HG03066 (cell line): Measurements from ENCODE around the gene IGSF8.
"Not testable (repeated sequence)": the region's sequence is repeated elsewhere in the genome, so short reads cannot be mapped to it uniquely, and the experiment has no call there.

Experiments used
- ATAC-seq: cut with Tn5 transposase; IDR thresholded peaks from one replicate; pipeline ENCODE4 v1.9.1; 2021; ENCODE audit warnings: low read depth; ENCODE audit not compliant: unreplicated experiment

The IGSF8 gene

DNA sequence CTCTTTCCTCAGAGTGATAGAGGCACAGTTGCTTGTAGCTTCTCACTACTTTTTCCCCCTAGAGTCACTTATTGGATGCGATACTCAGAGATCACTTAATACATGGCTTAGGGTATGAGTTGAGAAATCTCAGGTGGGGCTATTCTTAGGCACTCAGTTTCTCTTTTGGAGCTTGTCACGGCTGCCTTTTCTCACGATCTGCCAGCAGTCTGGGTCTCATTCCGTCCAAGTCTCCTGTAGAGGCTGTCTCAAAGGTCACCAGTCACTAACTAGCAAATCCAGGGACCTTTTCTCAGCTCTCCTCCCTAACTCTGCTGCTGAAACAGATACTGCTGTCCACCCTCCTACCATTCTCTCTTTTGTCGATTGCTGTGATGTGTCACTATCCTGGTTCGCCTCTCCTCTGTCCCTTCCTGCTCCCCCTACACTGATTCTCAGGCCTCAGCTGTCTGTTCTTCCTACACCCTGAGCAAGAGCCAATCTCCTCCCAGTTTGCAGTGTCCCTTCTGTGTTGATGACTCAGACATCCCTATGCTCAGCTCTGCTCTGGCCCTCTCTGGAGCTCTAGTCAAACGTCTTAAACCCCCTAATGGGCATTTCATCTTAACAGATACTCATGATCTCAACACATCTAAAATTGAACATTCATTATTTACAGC lies 29.6 kb upstream of the IGSF8 start:
- ATAC-seq = no peak

DNA sequence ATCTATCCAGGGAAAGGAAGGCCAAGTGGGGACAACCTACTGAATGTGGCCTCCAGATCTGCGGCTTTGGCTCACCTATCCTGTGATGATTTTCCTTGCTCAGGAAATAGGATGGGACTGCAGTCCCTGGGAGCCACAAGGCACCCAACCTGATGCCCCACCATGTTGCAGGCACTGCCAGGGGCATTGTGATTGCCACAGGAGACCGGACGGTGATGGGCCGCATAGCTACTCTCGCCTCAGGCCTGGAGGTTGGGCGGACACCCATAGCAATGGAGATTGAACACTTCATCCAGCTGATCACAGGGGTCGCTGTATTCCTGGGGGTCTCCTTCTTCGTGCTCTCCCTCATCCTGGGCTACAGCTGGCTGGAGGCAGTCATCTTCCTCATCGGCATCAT lies 29.0 kb upstream of the IGSF8 start:
- ATAC-seq = no peak

DNA sequence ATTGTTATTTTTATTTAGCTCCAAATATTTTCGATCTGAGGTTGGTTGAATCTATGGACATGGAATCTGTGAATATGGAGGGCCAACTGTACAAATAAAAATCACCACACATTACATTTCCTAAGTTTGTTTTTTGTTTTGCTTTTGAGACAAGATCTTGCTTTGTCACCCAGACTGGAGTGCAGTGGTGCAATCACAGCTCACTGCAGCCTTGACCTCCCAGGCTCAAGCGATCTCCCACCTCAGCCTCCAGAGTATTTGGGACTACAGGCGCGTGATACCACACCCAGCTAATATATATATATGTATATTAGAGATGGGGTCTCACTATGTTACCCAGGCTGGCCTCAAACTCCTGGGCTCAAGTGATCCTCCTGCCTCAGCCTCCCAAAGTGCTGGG lies 27.9 kb upstream of the IGSF8 start:
- not testable (repeated sequence) for ATAC-seq

DNA sequence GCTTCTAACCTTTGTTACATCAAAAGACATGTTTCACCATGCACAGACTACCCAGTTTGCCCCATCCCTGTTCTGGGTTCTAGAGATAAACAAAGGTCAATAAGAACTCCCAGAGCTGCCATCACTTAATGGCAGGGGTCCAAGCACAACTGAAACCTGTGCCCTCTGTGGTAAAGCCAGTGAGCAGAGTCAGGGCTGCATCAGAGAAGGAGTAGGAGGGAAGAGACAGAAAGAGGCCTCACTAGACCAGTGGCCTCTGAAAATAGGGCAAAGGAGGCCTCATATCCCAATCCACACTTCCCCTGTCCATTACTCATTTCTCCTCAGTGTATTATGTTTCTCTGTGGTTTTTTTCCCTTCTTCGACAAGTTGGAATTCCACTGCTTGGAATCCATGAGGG lies 27.3 kb upstream of the IGSF8 start:
- ATAC-seq = no peak

DNA sequence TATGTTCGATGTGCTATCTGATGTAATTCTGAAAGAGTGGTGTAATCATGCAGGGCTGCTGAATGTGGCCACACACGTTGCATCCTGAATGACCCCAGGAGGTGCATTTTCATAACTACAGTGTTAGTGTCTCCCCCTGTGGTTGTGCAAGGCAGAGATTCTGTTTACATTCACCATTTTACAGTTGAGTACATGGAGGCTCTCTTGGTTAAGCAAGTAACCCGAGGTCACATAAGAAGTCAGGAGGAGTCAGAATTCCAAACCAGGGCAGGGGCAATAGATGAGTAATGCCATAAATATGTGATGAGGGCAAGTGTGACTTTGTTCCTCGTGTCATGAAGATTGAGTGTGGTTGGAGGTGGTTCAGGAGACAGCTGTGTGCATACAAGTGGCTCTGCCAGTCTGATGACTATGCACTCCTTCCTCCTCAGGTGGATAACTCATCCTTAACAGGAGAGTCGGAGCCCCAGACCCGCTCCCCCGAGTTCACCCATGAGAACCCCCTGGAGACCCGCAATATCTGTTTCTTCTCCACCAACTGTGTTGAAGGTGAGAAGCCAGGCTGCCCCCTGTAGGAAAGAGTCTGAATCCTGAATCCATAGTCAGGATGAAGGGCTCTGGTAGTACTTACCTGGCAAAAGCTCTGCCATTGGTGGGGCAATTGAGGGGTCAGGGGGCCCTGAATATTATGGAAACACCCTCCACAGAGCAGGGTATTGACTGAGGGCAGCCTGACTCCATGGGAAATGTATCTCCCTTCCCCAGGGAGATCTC lies 26.5 kb upstream of the IGSF8 start:
- no peak for ATAC-seq

DNA sequence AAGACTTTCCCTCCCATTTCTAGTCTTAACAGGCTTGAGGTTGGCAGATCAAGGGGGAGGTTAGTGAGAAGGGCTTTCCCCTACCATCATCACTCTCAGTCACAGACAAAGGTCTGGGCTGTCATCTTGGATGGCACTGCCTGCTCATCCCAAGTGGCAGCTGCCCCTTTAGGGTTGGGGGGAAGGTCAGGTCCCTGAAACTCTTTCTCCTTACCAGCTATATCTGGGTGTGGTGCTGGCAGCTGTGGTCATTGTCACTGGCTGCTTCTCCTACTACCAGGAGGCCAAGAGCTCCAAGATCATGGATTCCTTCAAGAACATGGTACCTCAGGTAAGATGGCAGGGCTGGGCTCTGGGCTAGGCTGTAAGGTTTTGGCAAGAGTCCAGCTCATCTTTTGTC lies 25.3 kb upstream of the IGSF8 start:
- ATAC-seq = no peak

DNA sequence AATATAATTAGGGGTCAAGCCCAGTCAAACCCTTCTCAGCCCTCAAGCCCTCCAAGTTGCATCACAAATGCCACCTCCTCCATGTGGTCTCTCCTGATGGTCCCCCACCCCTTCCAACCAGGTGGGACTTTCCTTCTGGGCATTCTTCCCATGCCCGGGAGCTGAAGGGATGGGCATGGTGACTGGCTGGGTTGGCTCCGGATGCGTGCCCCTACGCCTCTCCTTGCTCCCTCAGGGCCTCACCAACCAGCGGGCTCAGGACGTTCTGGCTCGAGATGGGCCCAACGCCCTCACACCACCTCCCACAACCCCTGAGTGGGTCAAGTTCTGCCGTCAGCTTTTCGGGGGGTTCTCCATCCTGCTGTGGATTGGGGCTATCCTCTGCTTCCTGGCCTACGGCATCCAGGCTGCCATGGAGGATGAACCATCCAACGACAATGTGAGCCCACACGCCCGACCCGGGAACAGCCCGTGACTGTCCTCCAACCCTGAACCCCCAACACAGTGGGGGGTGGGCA lies 24.6 kb upstream of the IGSF8 start:
- ATAC-seq = no peak

DNA sequence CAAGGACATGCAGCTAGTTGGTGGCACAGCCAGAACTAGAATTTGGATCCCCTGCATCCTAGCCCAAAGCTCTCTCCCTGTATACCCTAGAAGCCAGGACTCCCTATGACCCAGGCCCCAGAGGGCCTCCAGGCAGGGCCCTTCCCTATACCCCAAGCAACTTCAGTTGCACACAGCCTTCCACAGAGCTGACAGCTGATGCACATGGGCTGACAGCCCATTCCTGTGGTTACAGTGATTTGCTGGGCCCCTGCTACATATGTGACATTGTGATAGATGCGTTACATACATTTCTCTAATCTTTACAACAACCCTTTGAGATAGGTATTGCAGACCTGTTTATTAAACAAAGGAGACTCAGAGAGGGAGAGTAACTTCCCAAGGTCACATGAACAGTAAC lies 23.0 kb upstream of the IGSF8 start:
- ATAC-seq = no peak

DNA sequence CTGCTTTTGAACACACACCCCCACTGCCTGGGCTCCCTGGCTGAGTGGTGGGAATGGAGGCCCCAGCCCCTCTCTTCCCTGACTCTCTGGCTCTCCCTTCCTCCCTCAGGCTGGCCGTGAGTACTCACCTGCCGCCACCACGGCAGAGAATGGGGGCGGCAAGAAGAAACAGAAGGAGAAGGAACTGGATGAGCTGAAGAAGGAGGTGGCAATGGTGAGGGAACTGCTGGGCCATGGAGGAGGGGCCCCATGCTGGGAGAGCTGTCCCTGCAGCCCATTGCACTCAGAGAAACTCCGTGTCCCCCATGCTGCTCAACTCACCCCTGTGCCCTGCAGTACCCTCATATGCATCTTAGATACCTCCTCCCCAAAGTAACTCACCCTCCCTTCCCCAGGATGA lies 22.4 kb upstream of the IGSF8 start:
- ATAC-seq = no peak

DNA sequence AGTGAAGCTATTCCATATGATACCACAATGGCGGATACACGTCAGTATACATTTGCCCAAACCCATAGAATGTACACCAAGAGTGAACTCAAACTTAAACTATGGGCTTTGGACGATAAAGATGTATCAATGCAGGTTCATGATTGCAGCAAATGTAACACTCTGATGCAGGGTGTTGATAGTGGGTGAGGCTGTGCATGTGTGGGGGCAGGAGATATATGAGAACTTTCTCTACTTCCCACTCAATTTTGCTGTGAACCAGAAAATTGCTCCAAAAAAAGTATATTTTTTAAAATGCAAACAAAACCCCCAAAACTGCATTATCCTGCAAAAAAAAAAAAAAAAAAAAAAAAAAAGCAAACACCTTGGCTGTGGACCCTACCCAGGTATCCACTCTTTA lies 20.5 kb upstream of the IGSF8 start:
- ATAC-seq = no peak

DNA sequence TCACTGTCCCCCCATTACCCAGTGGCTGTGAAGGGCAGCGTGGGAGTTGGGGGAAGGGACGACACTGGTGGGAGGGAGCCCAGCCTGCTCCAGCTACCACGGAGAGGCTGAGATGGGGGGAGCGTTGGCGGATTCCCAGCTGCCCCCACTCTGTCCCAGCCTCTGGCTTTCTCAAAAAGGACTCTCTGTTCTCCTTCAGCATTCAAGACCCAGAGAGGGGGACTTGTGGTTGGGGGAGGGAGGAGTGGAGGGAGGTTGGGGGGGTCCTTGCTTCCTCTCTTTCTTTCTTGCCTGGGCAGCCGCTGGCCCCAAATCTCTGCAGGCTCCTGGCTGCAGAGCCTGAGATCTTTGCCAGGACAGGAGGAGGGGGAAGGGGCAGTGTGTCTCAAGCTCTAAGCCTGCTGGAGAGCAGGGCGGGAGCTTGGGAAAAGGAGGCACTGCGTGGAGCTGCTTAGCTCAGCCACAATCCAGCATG lies 19.3 kb upstream of the IGSF8 start:
- no peak for ATAC-seq

DNA sequence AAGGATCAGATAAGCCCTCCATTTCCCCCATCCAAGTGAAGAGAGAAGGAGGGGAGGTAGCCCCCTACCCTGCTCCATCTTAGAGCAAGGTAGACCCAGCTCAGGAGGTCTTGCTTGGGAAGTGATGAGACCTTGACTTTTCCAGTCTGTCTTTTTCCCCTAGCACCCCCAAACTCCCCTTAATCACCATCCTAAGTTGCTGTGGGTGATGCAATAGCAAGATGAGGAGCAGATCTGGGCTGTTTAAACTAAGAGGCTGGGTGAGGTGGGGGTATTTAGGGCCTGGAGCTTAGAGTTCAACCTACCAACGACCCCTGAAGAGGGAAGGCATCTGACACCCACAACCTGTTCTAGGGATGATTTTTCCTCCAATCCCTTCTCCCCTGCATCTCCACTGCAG lies 18.9 kb upstream of the IGSF8 start:
- ATAC-seq = no peak

DNA sequence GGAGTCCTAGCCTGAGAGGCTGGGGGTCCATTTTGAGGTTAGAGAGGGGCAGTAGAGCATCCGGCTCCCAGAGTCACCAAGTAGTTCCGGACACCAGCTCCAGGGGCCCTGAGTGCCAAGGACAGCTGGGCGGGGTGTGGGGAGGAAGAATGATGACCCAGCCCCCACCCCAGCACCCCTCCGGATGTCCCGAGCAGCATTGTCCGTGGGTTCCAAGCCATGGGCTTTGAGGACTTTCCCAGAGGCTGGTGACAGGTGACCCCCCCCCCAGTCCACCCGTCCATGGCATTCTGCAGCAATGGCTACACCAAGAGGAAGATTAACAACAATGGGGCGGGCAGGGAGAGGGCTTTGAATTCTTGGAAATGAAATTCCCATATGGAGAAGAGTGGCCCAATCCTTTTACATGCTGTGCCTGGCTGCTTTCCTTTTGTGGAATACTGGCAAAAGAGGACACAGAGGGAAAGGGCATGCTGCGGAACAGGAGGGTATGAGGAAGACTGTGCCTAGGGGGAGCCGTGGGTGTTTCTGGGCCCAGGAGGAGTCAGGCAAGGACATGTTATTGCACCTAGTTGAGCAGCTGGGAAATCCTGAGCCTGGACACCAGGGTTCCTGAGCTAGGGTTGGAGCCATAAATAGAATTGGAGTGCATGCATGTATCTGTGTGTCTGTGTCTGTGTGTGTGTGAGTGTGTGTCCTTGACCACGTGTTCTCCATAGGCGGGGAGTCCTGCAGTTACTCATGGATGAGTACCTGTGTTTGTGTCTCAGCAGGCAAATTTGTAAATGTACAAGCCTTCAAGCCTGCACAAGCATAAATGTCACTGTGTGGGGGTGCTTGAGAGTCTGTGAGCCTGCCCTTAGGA lies 18.1 kb upstream of the IGSF8 start:
- no peak for ATAC-seq

DNA sequence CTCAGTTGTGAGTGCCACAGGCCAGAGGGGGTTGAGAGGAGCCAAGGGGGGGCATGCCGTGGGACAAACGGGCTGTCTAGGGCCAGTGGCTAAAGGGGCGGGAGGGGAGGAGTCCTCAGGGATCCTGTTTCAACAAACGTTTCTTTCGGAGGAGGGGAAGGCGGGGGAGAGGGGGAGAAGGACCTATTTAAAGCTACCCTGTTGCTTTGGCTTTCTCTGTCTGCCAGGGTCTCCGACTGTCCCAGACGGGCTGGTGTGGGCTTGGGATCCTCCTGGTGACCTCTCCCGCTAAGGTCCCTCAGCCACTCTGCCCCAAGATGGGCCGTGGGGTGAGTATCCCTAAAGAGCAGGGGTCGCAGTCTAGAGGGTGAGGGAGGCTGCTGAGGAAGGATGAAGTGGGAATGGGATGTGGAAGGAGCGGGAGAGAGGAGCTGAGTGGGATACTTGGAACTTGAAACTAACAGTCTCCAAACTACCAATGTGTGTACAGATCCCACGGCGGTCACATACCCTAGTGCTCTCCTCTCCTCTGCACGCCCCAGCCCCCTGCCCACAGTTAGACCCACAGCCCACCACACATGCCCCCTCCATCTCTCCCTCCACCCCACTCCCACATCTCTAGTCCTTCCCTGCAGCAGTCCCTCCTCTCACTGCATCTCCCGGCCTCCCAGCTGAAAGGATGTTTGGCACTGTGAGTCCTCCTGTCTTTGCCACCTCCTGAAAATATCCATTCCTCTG lies 17.3 kb upstream of the IGSF8 start, which contains the start of gene ATP1A2:
Gene ATP1A2, plus strand, starts transcription at position 215 of the 738 bp plus-strand sequence. Its CDS starts 103 bp downstream, at position 318.
- ATAC-seq = no peak

DNA sequence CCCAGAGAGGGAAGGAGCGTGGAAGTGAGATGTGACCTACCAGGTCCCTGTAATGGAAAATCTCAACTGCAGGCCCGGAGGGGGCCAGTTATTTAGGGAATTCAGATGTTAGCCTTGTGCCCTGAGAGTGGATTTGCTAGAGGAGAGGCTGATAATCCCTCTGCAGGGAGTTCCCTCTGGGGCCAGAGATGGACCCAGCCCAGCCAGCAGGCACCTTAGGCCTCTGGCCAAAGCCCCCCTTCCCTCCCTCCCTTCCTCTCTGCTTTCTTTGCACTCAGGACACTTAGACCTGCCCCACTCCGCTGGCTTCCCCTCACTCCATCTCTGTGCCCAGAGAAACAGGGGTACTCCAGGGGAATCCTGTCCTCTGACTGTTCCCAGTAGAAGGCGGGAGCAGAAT lies 15.7 kb upstream of the IGSF8 start:
- no peak for ATAC-seq

DNA sequence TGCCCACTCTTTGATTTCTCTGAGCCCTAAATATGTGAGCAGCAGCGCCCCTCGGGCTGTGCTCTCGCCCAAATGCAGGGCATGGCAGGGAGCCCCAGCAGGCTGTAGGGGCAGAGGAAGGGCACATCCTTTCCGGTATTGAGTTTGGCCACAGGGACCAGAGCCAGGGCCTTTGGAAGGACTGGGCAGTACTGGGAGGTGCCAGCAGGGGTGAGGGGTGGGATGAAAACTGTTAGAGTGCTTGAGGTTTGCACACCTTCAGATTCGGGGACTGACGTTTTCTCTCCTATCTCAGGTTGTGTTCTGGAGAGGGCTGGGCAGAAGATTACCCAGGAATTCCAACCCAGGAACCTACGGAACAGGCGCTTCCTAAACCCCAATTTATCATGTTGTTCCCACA lies 15.0 kb upstream of the IGSF8 start:
- ATAC-seq = no peak

DNA sequence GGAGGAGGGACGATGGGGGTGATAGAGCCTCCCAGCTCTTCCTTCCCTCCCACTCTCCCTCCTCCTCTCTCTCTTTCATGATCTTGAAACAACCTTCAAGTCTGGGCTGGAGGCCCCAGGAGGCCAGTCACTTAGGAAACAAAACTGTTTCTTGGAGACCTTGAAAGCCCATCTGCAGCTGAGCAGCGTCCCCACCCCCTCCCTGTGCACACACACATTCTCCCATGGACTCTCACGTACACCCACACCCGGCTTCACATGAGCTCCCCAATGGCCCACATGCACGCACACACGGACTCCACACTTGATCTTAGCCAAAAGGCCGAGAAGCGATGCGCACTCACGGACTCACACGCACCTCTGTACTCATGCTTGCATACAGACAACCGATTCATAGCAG lies 13.9 kb upstream of the IGSF8 start:
- ATAC-seq = no peak

DNA sequence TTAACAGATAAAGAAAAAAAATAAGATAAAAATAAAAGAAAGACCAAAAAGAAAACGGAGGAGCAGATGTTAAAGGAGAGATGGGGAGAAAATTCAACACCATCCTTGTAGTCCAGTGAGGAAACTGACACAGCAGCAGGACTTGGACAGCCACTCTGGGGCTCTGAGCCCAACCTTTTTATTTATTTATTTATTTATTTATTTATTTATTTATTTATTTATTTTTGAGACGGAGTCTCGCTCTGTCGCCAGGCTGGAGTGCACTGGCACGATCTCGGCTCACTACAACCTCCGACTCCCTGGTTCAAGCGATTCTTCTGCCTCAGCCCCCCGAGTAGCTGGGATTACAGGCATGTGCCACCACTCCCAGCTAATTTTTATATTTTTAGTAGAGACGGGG lies 13.0 kb upstream of the IGSF8 start:
- ATAC-seq = not testable (repeated sequence)

DNA sequence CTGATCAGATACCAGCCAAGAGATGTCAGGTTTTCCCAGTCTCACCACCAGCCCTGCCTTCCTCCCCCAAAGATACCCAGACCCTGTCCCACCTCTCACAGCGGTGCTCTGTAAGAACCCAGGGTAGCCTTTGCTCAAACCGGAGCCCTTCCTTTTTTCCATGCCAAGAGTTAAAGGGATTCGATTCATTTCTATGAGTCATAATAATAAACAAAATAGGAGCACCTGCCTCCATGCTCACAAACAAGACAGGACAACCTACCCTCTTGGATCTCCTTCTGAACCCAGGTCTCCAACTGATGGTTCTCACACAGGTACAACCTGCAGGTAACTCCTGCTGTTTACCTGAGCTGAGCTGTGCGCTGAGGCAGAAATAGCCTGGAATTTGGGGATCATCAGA lies 11.3 kb upstream of the IGSF8 start:
- no peak for ATAC-seq

DNA sequence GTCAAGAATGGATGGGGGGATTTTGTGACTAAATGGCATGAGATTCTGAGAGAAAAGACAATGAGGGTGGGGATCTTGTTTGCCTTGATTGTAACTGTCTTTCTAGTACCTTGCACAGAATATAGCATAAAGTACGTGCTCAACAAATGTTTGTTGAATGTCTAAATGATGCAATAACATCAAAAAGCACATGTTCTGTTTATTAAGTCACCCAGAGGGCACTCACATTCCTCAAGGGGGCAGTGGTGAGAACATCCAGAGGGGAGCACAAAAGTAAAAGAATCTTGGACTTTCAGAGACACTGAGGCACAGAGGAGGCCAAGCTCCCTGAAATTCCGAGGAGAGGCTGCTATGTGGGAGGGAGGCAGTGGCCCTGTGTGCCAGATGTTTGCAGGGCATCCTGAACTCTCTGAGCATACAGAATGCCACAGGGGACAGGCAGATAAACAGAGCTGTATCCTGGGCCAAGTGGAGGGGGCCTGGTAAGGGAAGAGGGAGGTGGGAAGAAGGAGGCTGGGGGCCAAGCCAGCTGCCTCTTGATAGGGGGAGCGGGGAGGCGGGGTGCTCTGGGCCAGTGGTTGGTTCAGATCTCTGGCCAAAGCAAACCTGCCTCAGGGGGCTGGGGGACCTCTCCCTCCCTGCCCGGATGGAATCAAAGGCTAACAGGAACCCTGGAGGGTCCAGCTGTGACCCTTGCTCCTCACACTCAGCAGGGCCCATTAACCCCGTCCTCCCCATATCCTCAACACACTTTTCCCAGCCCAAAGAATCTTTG lies 10.7 kb upstream of the IGSF8 start:
- ATAC-seq = no peak
